Gastrocnemius medialis (tissue), 4 donors: Measurements from ENCODE around the gene YAF2. TPM values are rescaled to one million over a fixed set of nuclear protein-coding genes. Genes with fewer than 3 reads are reported as not detected.

Experiments used
- ATAC-seq, 2 donors: fragments of 150-250 bp; one replicate each; pipeline ENCODE4 v1.9.1; 2016
- DNase-seq, 2 donors: peaks; one replicate each; pipeline ENCODE4 v3.0.0-alpha.2; 2019
- H3K27ac ChIP-seq, 4 donors: fragments of 200-600 bp; sonication (generic); 1 replicate in 1 of 4; 2 replicates in 3 of 4; pipeline ENCODE4 v1.5.1; 2016 to 2018; ENCODE audit warnings: mild to moderate bottlenecking in 2 of 4, moderate library complexity in 1 of 4
- H3K27me3 ChIP-seq, 3 donors: fragments of 200-600 bp; sonication (generic) in 2 of 3; 1 replicate in 1 of 3; 2 replicates in 2 of 3; pipeline versions ENCODE4 v1.5.1 to v1.6.0; 2016 to 2019; ENCODE audit warnings: mild to moderate bottlenecking in 1 of 3, moderate library complexity in 1 of 3
- H3K36me3 ChIP-seq, 2 donors: fragments of 200-600 bp; sonication (generic) in 1 of 2; one replicate each; pipeline ENCODE4 v1.5.1; 2017 to 2018
- H3K4me1 ChIP-seq, 2 donors: fragments of 200-600 bp; sonication (generic) in 1 of 2; one replicate each; pipeline ENCODE4 v1.5.1; 2016 to 2017; ENCODE audit warnings: mild to moderate bottlenecking in 2 of 2
- H3K4me3 ChIP-seq, 4 donors: fragments of 200-600 bp; sonication (generic) in 3 of 4; 1 replicate in 1 of 4; 2 replicates in 3 of 4; pipeline ENCODE4 v1.5.1; 2016 to 2019; ENCODE audit warnings: mild to moderate bottlenecking in 2 of 4
- H3K9me3 ChIP-seq, 3 donors: fragments of 200-600 bp; sonication (generic) in 2 of 3; 1 replicate in 1 of 3; 2 replicates in 2 of 3; pipeline ENCODE4 v1.5.1; 2016 to 2019
- CTCF ChIP-seq, 5 experiments: fragments of 450-650 bp in 3 of 5; fragments of 200-600 bp in 2 of 5; sonication (generic) in 2 of 5; IDR thresholded peaks in 4 of 5; conservative IDR thresholded peaks in 1 of 5; 1 replicate in 4 of 5; 2 replicates in 1 of 5; pipeline ENCODE4 v1.5.1; 2016 to 2019; ENCODE audit warnings: antibody characterized with exemption in 5 of 5, mild to moderate bottlenecking in 3 of 5, moderate library complexity in 3 of 5
- POLR2A ChIP-seq, 2 donors: fragments of 450-650 bp; IDR thresholded peaks; one replicate each; pipeline ENCODE4 v1.6.1; 2017; ENCODE audit warnings: antibody characterized with exemption in 2 of 2, mild to moderate bottlenecking in 2 of 2, moderate library complexity in 2 of 2
- in situ Hi-C, 4 donors: fragments of 200-750 bp; cut with MboI; loops; one replicate each; pipeline versions ENCODE4 v1.15.0 to v1.8.0; 2017; ENCODE audit warnings: low sequenced_read_pairs in 4 of 4
- intact Hi-C: fragments of 100-400 bp; cut with DNase I; formaldehyde crosslinking; loops from one replicate; pipeline ENCODE4 v1.15.1; 2023; ENCODE audit warnings: low total_unique reads
- total RNA-seq, 4 donors: library from RNA; depleted of rRNA; stranded (reverse); fragments of >200 nt; gene quantifications; one replicate each; pipeline versions ENCODE4 v1.1.0 to v1.2.3, GENCODE V29; 2016

Gene YAF2
- total RNA-seq, 4 donors from 2014 or later, result 38.5 to 66.9 (median 54.5) TPM

DNA sequence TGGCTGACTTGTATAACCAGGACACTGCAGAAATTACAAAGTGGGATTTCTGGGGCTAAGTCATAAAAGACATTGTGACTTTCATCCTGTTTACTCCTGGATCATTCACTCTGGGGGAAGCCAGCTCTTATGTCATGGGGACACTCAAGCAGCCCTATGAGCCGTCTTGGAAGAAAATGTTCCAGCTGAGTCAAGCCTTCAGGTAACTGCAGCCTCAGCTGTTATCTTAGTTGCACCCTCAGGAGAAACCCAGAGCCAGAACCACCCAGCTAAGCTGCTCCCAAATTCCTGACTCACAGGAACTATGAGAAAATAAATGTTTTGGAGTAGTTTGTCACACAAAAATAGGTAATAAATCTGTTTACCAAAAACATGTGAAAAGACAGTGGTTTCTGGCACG lies 50.2 kb downstream of the YAF2 start:
- intact Hi-C loops (no loop called here), in situ Hi-C loops (no loop called here)
- no peaks in the 10 kb centered on the region for H3K9me3 ChIP-seq
- no peaks in the 10 kb centered on the region for H3K27me3 ChIP-seq
- peak; percentile 81 to 87 for ATAC-seq
- no peaks in the 10 kb centered on the region for H3K36me3 ChIP-seq
- no peak overlapping the region for H3K4me3 ChIP-seq
- no peak for TF ChIP-seq CTCF (IDR thresholded peaks at IDR 0.05 in 4 of 5, conservative IDR thresholded peaks at IDR 0.05 in 1 of 5)
- TF ChIP-seq POLR2A (IDR thresholded peaks at IDR 0.05), result no peak
- peak overlapping the region; percentile 3 to 36 (median 10) for H3K27ac ChIP-seq
- peak; percentile 8 to 41 for DNase-seq
- peaks cover 31 to 45% of the 10 kb centered on the region in 2 donors for H3K4me1 ChIP-seq

- no peaks in the 10 kb centered on the region for H3K27me3 ChIP-seq
- intact Hi-C loops (no loop called here), in situ Hi-C loops (no loop called here)
- peaks cover 39 to 54% of the 10 kb centered on the region in 2 donors for H3K4me1 ChIP-seq
- no peaks in the 10 kb centered on the region for H3K9me3 ChIP-seq
- peak overlapping the region in 2 of 4 donors; percentile 4 to 7 for H3K27ac ChIP-seq
- no peaks in the 10 kb centered on the region for H3K36me3 ChIP-seq
- H3K4me3 ChIP-seq, result no peak overlapping the region
- DNase-seq, result no peak
- no peak for ATAC-seq
- TF ChIP-seq CTCF (IDR thresholded peaks at IDR 0.05 in 4 of 5, conservative IDR thresholded peaks at IDR 0.05 in 1 of 5) (no peak), POLR2A (IDR thresholded peaks at IDR 0.05) (no peak)
These were observed 51.3 kb downstream of the YAF2 start for GRCh38 chr12:42186793-42187192.

DNA sequence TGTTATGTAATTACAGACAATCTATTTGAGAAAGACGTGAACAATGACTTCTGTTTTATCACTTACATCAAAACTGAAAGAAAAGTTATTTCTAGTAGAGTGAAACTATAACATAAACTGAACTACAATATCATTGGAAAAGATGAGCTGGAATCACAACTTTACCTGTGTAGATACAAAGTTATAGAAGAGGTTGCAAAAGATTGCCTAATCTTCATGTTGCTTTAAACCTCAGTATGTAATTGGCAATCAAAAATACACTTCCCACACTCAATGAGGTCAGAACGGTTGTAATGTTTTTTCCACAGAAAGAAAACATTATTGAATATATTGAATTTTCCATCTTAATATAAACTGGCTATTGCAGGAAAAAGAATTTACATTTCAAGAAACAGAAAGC lies 55.7 kb downstream of the YAF2 start:
- Histone ChIP-seq H3K27ac (no peak overlapping the region), H3K36me3 (no peaks in the 10 kb centered on the region), H3K9me3 (no peaks in the 10 kb centered on the region), H3K4me3 (no peak overlapping the region), H3K4me1 (peaks cover 30 to 37% of the 10 kb centered on the region in 2 donors), H3K27me3 (no peaks in the 10 kb centered on the region)
- intact Hi-C loops, result loop anchor here (5.0 kb wide), 1 partner anchor 35 kb away; no protein-coding TSS in a partner anchor
- DNase-seq, result no peak
- TF ChIP-seq POLR2A (IDR thresholded peaks at IDR 0.05), result no peak
- no peak for TF ChIP-seq CTCF (IDR thresholded peaks at IDR 0.05 in 4 of 5, conservative IDR thresholded peaks at IDR 0.05 in 1 of 5)
- no peak for ATAC-seq
- in situ Hi-C loops, result no loop called here

GRCh38 chr12:42180990-42181596 lies 57.0 kb downstream of the YAF2 start:
- H3K27ac ChIP-seq, result peak overlapping the region in 3 of 4 donors; percentile 1 to 39 (median 11)
- intact Hi-C loops, result loop anchor here (5.0 kb wide), 1 partner anchor 34 kb away; no protein-coding TSS in a partner anchor

More at GRCh38 chr12:42180990-42181596, 57.0 kb downstream of the YAF2 start:
- peaks cover 29 to 31% of the 10 kb centered on the region in 2 donors for H3K4me1 ChIP-seq
- in situ Hi-C loops, result no loop called here
- no peaks in the 10 kb centered on the region for H3K9me3 ChIP-seq
- DNase-seq (no peak), ATAC-seq (peak; percentile 54 to 84)
- no peaks in the 10 kb centered on the region for H3K36me3 ChIP-seq
- no peak for TF ChIP-seq CTCF (IDR thresholded peaks at IDR 0.05 in 4 of 5, conservative IDR thresholded peaks at IDR 0.05 in 1 of 5)
- no peak for TF ChIP-seq POLR2A (IDR thresholded peaks at IDR 0.05)
- H3K4me3 ChIP-seq, result no peak overlapping the region
- no peaks in the 10 kb centered on the region for H3K27me3 ChIP-seq
